IMR-90 (cell line): Measurements from ENCODE around the gene RPL15.

Experiments
- BHLHE40 ChIP-seq: fragments of 150-350 bp; IDR thresholded peaks from 2 replicates; pipeline ENCODE4 v1.6.1; 2016; ENCODE audit warnings: mild to moderate bottlenecking, low read depth, low read length
- CEBPB ChIP-seq: IDR thresholded peaks from 2 replicates; pipeline ENCODE4 v1.6.1; 2012; ENCODE audit warnings: low read depth, low read length, improper control_type of control experiment
- FOS ChIP-seq: fragments of 150-350 bp; IDR thresholded peaks from 2 replicates; pipeline ENCODE4 v1.6.1; 2016; ENCODE audit warnings: low read depth, low read length
- MAFK ChIP-seq: IDR thresholded peaks from 2 replicates; pipeline ENCODE4 v1.6.1; 2012; ENCODE audit warnings: low read depth, low read length, improper control_type of control experiment
- MXI1 ChIP-seq: IDR thresholded peaks from 2 replicates; pipeline ENCODE4 v1.6.1; 2012; ENCODE audit warnings: low read depth, mild to moderate bottlenecking, low read length, moderate library complexity, borderline replicate concordance
- NFE2L2 ChIP-seq: fragments of 150-350 bp; IDR thresholded peaks from 2 replicates; pipeline ENCODE4 v1.6.1; 2016; ENCODE audit warnings: low read depth, mild to moderate bottlenecking, low read length
- POLR2A ChIP-seq: IDR thresholded peaks from 2 replicates; pipeline ENCODE4 v1.6.1; 2012; ENCODE audit warnings: mild to moderate bottlenecking, low read depth, low read length
- SMC3 ChIP-seq: fragments of 150-350 bp; IDR thresholded peaks from 2 replicates; pipeline ENCODE4 v1.6.1; 2016; ENCODE audit warnings: low read depth, mild to moderate bottlenecking, antibody characterized with exemption, low read length, moderate library complexity
- TF ChIP-seq, protein P1 (sequence below): conservative IDR thresholded peaks from 2 replicates; pipeline ENCODE4 v1.5.1; 2012; ENCODE audit warnings: mild to moderate bottlenecking, low read depth, low read length, improper control_type of control experiment
- TF ChIP-seq, protein P2 (sequence below): fragments of 150-350 bp; IDR thresholded peaks from 2 replicates; pipeline ENCODE4 v1.6.1; 2017; ENCODE audit warnings: mild to moderate bottlenecking, antibody characterized with exemption, low read length, low read depth

DNA sequence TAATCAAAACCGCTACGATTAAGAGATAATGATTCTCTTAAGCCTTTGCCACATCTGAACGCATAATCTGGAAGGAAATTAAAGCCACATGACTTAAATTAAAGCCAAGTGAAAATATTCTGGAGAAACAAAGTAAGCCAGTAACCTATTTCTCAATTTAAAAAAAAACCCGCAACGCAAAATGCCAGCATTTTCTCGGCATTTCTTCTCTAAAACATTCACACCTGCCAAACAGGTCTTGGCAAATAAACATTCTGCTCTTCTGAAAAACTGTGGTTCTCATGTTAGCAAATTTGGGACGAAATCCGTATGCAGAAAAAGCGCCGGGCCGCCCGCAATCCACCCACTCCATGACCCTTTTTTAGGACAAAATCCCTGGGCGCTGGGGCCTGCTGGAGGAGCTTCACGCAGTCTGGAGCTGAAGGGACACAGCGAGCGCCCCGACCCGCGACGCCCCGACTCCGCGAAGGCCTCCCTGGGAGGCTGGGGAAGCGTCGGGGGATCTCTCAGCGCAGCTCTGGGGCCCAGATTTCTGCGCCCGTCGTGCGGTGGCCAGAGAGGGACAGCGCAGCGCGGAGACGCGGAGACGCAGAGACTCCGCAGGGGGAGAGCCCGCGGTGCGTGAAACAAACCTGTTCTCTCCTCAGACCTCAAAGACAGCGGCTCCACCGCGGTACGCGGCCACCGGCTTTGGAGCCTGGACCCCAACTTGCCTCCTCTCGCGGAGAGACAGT is 613 bp upstream of the RPL15 start:
- TF ChIP-seq, protein P1, sequence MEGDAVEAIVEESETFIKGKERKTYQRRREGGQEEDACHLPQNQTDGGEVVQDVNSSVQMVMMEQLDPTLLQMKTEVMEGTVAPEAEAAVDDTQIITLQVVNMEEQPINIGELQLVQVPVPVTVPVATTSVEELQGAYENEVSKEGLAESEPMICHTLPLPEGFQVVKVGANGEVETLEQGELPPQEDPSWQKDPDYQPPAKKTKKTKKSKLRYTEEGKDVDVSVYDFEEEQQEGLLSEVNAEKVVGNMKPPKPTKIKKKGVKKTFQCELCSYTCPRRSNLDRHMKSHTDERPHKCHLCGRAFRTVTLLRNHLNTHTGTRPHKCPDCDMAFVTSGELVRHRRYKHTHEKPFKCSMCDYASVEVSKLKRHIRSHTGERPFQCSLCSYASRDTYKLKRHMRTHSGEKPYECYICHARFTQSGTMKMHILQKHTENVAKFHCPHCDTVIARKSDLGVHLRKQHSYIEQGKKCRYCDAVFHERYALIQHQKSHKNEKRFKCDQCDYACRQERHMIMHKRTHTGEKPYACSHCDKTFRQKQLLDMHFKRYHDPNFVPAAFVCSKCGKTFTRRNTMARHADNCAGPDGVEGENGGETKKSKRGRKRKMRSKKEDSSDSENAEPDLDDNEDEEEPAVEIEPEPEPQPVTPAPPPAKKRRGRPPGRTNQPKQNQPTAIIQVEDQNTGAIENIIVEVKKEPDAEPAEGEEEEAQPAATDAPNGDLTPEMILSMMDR, result no peak
- TF ChIP-seq POLR2A, result no peak
- no peak for TF ChIP-seq BHLHE40
- no peak for TF ChIP-seq CEBPB
- no peak for TF ChIP-seq SMC3
- no peak for TF ChIP-seq NFE2L2
- TF ChIP-seq, protein P2, sequence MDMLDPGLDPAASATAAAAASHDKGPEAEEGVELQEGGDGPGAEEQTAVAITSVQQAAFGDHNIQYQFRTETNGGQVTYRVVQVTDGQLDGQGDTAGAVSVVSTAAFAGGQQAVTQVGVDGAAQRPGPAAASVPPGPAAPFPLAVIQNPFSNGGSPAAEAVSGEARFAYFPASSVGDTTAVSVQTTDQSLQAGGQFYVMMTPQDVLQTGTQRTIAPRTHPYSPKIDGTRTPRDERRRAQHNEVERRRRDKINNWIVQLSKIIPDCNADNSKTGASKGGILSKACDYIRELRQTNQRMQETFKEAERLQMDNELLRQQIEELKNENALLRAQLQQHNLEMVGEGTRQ, result no peak
- no peak for TF ChIP-seq MAFK
- TF ChIP-seq FOS, result no peak
- TF ChIP-seq MXI1, result no peak
